ENCODE measurements around the gene SSBP3.
"Not testable (repeated sequence)": the region's sequence is repeated elsewhere in the genome, so short reads cannot be mapped to it uniquely, and the experiment has no call there.

The SSBP3 gene

DNA sequence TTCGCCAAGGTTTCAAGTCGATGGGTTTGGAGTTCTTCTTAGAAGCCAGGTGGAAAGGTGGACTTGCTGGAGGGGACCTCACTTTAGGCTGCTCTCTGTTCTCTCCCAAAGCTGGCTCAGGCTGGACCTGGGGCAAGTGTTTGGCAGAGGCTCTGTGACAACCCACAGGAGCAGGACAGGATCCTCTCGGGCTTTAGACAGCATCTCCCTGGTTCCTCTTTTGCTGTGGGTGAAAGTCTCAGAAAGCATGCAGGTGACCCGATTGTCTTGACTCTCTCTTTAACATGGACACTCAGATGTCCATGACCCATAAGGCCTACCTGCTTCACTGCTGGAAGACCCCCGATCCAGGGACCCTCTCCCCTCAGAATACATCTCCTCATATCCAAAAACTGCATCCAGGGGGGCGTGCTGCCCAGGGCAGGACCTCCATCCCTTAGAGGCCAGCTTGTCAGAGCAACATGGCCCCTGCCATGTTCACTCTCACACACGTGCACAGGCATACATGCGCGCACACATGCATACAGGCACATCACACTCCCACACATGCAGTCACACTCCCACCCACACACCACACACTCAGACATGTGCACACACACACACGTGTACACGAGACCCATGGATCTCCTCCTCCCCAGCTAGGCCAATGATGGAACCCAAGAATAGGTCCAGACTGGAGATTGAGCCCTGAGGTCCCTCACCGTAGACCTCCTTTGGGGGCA lies 184.9 kb downstream of the SSBP3 start:
- no peak for DNase-seq (ENCODE audit: low read depth in 2 of 2)

DNA sequence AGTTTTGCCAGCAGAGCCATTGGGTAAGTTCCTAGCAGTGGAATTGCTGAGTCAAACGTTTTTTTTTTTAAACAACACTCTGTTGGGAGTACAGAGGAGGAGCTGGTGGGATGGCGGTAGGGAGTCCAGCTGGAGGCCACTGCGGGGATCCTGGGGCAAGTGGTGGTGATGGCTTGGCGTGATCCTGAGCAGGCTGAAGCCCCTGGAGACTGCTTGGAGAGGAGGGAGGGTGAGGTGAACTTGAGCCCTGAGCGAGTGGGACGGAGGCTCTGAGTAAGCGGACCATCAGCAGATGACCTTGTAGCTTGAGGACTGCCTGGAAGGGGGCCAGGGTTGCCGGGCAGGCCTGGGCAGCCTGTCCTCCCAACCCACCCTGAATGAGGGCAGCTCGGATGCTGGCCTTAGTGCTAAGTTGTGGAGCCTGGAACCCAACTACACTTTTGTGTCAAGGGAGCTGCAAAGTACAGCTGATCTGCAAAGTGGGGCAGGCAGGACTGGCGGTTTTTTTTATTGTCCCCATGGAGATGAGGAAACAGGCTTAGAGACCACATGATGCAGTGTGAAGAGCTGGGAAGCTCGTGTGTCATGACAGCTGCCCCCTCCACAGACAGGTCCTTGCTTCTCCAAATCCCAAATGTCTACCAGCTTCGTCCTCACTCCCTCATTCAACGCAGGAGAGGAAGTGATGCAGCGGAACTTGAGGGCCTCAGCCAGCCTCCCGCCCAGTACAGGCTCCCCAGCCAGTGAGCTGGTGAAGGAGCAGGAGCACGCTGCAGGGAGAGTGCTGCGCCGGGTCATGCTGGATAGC lies 186.0 kb downstream of the SSBP3 start:
- DNase-seq (ENCODE audit: low read depth in 2 of 2), result no peak

DNA sequence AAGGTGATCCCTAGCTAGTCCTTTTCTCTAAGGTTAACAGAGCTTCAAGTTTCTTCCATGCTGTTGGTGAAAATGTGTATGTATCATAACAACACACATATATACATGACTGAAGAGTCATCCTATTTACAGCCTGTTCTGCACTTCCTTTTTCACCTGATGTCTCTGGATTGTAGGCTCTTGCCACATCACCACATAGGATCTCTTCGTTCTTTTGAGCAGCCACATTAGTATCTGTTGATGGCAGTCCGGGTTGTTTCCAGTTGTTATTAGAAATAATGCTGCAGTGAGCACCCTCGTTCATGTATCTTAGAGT lies 186.5 kb downstream of the SSBP3 start:
- no peak for DNase-seq (ENCODE audit: low read depth in 2 of 2)

DNA sequence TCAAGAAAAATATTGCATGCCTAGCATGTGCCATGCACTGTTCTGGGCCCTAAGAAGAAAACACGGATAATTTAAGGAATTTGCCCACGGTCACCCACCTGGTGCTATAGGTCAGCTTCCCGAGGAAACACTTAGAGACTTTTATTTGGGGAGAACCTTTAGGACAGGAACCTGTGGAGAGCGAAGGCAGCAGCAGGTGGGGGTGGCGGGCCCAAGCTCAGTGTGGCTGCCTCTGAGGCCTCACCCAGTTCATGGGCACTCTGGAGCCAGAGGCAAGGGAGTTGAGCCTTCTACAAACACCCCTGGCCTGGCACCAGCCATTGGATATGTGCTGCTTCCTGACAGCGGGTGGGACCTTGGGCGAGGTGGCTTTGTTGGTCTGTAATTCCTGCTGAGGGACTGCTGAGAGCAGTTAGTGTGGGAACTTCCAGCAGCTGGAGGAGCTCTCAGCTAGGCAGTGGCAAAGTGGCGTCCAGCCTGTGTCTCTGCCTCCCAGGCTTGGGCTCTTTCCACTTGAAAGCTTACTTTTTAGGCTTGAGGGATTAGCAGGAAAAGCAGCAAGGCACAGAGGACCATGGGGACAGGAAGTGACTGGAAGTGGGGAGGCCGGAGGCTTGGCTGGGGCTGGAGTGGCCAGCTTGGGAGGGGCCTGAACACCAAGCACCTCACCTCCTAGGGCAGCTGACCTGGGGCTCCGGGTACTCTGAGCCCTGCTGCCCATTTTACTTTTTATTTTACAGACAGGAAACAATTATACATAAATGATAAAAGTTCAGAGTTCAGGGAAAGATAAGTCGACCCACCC lies 187.1 kb downstream of the SSBP3 start:
- DNase-seq (ENCODE audit: low read depth in 2 of 2), result no peak

DNA sequence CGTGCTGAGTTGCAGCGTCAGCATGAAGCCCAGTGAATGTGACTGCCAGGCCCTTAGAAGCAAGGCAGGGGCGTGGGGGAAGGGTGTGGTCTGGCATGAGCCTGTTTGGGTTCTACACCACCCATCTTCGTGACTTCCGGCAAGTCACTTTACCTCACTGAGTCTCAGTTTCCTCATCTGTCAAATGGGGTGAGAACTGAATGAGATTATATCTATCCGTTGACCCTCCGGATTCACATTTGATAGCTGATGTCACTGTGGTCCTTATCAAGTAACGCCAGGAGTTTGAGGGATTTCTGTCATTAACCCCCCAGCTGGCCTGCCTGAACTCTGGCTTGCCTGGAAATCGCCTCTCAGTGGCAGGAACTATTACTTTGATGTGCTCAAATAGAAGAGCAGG lies 190.7 kb downstream of the SSBP3 start:
- DNase-seq (ENCODE audit: low read depth in 2 of 2), result no peak

DNA sequence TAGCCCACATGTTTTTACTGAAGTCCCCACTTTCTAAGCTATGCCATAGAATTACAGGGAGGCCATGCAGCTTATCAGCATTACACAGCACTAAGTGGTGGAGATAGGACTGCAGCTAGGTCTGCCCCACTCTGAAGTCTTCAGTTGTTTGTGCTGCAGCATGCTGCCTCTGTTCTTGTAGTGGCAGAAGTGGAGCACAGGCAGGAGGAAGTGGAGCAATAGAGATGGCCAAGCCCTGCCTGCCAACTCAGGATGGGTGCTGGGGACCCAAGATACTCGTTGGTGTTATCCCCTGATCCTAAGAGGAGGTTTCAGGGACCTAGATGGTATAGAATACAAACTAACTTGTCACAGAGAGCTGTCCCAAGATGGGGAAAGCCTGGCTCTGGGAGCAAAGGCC lies 193.3 kb downstream of the SSBP3 start:
- DNase-seq (ENCODE audit: low read depth in 2 of 2), result no peak

DNA sequence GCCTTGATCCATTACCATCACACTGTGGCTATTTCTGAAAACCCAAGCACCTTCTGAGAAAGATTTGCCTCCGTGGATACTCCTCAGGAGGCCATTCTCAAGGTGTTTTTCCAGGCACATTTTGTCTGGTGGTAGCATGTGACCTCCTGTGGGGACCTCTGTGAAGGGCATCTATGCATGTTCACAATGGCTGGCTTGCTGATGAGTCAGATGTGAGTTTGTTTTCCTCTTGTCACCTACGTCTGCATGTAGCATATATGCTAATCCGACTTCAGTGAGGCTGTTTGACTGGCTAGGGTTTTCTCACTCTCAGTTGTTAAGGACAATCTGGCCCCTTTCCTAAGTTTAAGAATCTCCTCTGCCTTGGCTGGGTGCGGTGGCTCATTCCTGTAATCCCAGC lies 198.3 kb downstream of the SSBP3 start:
- DNase-seq (ENCODE audit: low read depth in 2 of 2), result not testable (repeated sequence)

DNA sequence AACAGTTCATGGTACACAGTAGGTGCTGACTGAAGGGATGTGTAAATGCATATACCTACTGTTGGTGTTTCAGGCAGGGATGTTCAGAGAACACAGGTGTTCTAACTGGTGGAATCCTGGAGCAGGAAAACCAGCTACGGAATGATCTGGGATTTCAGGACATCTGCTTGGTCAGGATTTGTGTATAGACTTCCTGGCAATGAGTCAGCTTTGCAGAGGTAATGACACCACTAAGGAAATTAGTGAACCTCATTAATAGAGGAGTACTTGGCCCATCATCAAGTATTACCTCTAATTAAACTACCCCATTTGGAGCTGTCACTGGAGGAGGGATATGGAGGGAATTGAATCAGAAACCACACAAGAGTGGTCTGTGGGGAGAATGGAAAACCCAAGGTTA lies 198.9 kb downstream of the SSBP3 start:
- no peak for DNase-seq (ENCODE audit: low read depth in 2 of 2)

DNA sequence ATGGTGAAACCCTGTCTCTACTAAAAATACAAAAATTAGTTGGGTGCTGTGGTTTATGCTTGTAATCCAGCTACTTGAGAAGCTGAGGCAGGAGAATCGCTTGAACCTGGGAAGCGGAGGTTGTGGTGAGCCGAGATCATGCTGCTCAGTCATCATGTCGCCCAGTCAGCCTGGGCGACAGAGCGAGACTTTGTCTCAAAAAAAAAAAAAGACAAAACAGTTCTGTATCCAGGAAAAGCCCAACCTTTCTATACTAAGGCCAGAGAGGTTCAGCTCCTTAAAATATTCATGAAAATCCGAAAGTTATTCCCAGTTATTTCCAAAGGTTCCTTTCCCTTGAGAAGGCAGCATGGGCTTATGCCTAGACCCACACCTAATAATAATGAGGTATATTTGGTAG lies 202.0 kb downstream of the SSBP3 start:
- no peak for DNase-seq (ENCODE audit: low read depth in 2 of 2)

DNA sequence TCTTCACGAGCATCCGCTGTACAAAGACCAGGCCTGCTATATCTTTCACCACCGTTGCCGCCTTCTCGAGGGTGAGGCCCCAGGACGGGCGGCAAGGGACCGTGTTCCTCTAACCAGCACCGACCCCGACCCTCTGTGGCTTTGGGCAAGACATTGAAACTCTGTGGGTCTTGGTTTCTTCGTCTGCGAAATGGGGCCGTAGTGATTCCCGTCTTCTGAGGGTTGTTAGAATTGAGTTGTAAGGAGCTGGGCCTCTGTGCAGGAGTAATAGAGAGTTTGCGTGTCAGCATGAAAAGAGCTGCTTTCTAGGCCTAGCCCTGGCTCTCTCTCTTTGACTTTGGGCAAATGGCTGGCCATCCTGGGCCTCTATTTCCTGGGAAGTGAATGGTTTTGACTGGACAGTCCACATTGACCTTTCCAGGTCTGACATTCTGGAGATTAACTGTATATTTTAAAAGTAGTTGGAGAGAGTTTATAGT lies 205.6 kb downstream of the SSBP3 start:
- DNase-seq (ENCODE audit: low read depth in 2 of 2), result no peak

DNA sequence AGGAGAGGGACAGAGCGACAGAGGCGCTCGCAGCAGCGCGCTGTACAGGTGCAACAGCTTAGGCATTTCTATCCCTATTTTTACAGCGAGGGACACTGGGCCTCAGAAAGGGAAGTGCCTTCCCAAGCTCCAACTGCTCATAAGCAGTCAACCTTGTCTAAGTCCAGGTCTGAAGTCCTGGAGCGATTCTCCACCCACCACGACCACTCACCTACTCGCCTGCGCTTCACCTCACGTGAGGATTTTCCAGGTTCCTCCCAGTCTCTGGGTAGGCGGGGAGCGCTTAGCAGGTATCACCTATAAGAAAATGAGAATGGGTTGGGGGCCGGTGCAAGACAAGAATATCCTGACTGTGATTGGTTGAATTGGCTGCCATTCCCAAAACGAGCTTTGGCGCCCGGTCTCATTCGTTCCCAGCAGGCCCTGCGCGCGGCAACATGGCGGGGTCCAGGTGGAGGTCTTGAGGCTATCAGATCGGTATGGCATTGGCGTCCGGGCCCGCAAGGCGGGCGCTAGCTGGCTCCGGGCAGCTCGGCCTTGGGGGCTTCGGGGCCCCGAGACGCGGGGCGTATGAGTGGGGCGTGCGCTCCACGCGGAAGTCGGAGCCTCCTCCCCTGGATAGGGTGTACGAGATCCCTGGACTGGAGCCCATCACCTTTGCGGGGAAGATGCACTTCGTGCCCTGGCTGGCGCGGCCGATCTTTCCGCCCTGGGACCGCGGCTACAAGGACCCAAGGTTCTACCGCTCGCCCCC lies 206.3 kb downstream of the SSBP3 start, which contains the start of the genes CYB5RL and MRPL37:
CYB5RL (minus strand) TSS at position 266 of the 754 bp plus-strand sequence. CDS start 4,414 bp downstream, outside the sequence.
MRPL37 (plus strand) TSS at position 403 of the 754 bp plus-strand sequence; CDS start at position 480, 77 bp downstream.
- peak; percentile 84 to 89 for DNase-seq (ENCODE audit: low read depth in 2 of 2)

DNA sequence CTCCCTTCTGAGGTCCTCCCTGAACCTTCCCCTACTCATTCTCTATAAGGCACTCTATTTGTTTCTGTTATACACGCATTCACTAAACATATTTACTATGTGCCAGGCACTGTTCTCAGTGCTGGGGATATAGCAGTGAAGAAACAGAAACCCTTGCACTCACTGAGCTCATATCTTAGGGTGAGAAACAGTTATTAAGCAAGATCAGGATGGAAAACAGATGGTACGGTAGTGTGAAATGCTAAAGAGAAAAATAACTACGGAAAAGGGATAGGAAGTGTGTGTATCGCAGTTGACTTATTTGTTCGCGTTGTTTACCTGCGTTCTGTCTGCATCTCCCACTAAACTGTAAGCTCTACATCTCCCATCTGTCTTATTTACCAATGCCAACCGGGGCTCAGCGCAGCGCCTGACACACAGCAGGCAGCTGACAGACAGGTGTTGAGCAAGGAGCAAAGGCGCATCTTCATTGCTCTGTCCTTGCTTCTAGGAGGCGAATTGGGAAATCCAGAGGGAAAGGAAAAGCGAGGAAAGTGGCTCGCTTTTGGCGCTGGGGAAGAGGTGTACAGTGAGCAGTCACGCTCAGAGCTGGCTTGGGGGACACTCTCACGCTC lies 206.9 kb downstream of the SSBP3 start:
- no peak for DNase-seq (ENCODE audit: low read depth in 2 of 2)

DNA sequence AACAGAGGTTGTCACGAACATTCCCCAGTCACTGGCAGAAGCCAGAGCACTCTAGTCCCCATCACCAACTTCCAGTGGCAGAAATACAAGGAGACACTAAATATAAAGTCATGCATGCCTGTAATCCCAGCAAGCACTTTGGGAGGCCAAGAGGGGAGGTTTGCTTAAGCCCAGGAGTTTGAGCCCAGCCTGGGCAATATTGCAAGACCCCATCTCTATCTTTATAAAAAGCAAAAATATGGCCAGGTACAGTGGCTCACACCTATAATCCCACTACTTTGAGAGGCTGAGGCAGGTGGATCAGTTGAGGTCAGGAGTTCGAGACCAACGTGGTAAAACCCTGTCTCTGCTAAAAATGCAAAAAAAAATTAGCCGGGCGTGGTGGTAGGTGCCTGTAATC lies 212.7 kb downstream of the SSBP3 start:
- DNase-seq (ENCODE audit: low read depth in 2 of 2), result no peak

DNA sequence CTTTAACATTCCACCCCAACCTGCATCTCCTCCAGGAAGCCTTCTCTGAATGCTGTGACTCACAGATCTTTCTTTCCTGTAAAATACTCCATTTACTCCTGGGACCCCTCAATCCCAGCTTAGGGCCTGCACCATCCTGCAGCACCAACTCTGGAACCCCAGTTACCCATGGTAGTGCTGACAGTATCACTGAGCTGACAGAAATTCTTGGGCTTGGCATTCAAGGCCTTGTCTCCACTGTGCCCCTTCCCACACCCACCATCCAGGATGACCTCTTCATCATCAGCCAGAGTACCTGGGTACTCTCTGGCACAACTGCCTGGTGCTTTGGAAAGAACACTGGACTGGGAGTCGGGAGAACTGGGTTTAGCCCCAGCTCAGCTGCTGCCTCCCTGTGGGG lies 214.7 kb downstream of the SSBP3 start:
- no peak for DNase-seq (ENCODE audit: low read depth in 2 of 2)

DNA sequence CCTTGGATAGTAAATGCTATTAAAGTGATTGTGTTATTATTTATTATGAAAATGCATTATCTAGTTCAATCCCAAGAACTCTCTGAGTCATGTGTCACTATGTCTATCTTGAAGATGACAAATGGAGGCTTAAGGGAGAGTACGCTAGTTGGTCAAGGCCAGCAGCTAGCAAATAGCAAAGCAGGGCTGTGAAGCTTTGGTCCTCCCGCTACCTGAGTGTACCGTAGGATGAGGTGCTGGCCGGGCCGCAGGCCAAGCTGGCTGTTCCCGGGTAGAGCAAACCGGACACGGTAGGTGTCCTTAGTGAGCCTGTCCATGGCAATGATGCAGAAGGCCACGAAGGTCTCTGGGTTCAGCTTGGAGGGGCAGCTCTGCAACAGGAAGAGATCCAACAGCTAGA lies 215.7 kb downstream of the SSBP3 start:
- no peak for DNase-seq (ENCODE audit: low read depth in 2 of 2)

DNA sequence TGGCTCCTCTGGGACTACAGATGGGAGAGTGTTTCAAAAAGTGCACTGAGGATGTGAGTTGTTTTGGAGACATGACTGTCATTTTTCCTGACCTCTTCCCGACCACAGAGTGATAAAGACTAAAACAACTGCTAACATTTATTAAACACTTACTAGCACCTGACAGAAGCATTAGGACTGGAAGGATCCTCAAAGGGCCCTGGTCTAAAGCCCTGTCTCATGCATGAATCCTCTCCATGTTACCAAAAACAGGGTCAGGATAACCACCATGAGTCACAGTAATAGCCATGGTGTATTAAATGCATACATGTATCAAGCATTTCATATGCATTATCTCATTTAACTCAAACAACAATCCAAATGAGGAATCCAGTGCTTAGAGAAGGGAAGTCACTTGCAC lies 217.9 kb downstream of the SSBP3 start:
- DNase-seq (ENCODE audit: low read depth in 2 of 2), result no peak

DNA sequence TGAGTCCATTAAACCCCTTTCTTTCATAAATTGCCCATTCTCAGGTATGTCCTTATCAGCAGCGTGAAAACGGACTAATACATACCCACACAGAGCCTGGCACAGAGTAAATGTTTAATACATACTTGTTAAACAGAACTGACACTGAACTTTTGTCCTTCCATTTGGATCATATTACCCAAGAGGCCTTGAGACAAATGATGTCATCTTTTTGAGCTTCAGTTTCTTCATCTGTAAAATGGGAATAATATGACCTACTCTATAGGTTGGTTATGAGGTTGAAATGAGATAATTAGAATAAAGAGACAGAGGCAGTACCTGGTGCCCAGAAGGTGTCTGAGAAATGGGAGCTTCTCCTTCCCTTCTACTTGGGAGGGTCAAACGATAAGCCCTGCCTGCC lies 220.1 kb downstream of the SSBP3 start:
- DNase-seq (ENCODE audit: low read depth in 2 of 2), result no peak

DNA sequence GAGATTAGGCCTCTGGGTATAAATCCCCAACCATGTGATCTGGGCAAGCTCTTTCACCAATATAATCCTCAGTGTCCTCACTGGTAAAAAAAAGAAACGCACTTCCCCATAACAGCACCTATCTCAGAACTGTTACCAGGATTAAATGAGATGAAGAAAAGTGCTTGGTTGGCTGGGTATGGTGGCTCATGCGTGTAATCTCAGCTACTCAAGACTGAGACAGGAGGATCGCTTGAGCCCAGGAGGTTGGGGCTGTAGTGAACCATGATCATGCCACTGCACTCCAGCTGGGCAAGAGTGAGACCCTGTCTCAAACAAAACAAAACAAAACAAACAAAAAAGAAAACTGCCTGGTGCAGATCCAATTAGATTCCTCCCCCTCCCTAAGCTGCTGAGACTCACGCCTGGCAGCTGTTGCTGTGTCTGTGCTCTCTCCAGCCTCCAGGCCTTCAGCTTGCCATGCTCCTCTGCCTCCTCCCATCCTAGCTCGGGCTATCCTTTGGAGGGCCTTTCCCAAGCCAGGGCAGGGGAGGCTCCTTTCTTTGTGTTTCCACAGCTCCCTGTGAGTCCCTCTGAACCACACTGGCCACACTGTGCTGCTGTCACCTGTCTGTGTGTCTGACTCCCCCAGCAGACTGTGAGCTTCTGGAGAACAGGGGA lies 225.4 kb downstream of the SSBP3 start:
- DNase-seq (ENCODE audit: low read depth in 2 of 2), result no peak

DNA sequence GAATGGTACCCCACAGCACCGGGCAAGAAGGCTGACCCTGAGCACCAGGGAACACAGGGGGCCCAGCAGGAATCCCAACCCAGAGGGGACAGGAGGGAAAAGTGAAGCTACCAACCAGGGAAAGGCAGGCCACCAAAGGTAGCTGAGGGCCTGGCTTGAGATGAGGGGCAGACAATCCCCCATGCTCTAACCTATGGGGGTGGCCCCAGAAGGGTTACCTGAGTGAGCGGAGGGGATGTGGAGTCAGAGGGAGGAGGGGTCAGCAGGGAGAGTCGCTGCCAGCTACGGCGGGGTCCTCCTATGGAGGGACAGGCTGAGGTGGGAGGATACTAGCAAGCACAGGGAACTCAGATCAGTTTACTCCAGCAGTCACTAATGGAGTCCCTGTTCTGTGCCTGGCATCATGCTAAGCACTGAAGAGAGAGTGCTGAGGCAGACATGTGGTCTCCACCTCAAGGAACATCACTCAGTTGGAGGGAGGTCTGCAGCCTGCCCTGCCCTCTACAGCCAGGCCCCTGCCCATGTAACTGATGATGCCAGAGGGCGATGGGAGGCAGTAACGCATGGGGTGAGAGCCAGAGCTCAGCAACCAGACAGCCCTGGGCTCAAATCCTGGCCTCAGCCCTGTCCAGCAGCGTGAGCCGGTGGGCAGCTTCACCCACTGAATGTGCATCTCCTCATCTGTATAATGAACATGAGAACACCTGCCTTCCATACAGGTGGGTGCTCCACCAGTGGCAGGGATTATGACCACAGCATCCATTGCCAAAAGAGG lies 227.7 kb downstream of the SSBP3 start:
- DNase-seq (ENCODE audit: low read depth in 2 of 2), result no peak

DNA sequence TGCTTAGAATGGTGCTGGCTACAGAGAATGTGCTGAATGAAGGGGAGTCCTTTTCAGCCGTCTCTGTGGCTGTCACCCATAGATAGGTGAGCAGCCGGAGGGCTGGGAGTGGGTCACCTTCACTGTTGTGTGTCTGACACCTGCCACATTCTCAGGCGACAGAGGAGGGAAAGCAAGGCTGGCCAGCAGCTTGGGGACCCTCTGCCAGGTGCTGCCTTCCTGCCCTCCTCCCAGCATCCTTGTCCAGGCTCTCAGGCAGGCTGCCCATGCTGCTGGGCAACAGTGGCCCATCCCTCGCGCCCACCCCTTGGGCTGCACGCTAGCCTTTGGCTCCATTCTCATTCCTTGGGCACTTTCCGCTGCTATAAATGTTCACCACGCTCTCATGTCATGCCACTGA lies 228.5 kb downstream of the SSBP3 start:
- DNase-seq (ENCODE audit: low read depth in 2 of 2), result no peak

Data from stimulated activated CD4-positive, alpha-beta T cell treated with anti-CD3 and anti-CD28 coated beads, Interleukin-15, amount 100 ng/mL, for 48 hours (primary cell).